Duodenal mucosa (tissue), 2 donors: ENCODE measurements around the gene DMBT1.

ENCODE experiments used
- H3K27ac ChIP-seq: one replicate; pipeline ENCODE4 v1.7.0; 2013; ENCODE audit warnings: low read depth, low read length
- H3K27me3 ChIP-seq, 2 donors: one replicate each; pipeline ENCODE4 v1.7.0; 2013; ENCODE audit warnings: low read length in 2 of 2, control low read depth in 1 of 2; ENCODE audit not compliant: insufficient read depth in 2 of 2, control insufficient read depth in 1 of 2
- H3K36me3 ChIP-seq, 2 donors: one replicate each; pipeline ENCODE4 v1.7.0; 2013; ENCODE audit warnings: low read length in 2 of 2, control low read depth in 1 of 2; ENCODE audit not compliant: insufficient read depth in 2 of 2, control insufficient read depth in 1 of 2
- H3K4me1 ChIP-seq, 2 donors: one replicate each; pipeline ENCODE4 v1.7.0; 2013; ENCODE audit warnings: low read length in 2 of 2, control low read depth in 1 of 2; ENCODE audit not compliant: insufficient read depth in 2 of 2, control insufficient read depth in 1 of 2
- H3K4me3 ChIP-seq, 2 donors: one replicate each; pipeline ENCODE4 v1.7.0; 2013; ENCODE audit warnings: low read length in 2 of 2, low read depth in 1 of 2
- H3K9ac ChIP-seq, 2 donors: one replicate each; pipeline ENCODE4 v1.7.0; 2013; ENCODE audit warnings: low read length in 2 of 2, low read depth in 1 of 2
- H3K9me3 ChIP-seq, 2 donors: one replicate each; pipeline ENCODE4 v1.7.0; 2013; ENCODE audit warnings: low read length in 2 of 2, control low read depth in 1 of 2; ENCODE audit not compliant: control insufficient read depth in 1 of 2

DMBT1 gene

DNA sequence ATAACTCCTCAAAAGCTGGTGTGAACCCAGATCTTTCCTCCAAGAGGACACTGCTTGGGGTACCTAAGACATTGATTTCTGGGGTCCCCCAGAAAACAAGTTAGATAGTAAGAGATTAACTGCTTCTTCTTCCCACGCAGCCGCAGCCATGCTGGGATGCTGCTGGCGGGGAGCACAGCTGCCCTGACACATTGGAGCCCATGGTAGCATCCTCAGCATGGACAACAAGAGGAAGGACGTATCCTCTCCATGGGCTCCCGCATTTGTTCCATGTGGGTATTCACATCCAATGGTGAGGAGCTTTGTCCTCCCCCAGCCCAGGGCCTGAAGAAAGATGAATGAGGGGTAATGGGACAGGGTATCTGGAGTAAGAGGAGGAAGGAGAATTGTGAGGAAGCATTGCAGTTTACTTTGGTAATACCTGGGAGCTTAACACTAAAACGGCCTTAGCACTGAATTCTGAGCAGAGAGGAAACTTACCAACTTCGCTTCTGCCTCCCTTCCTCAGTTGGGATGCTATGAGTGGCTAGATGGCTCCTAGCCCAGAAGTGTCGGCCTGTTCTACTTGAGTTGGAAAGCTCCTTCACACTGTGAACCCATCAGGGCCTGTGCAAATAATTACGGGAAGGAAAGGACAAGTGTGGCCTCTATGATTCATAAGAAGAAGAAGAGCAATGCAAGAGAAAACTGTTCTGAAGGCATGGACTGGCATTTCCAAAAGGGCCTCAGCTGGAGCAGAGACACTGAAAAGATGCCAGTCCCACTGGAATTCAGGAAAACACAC, 95.2 kb downstream of the DMBT1 start:
- no peak overlapping the region for H3K4me3 ChIP-seq

GRCh38 chr10:122656308-122656705, 95.8 kb downstream of the DMBT1 start:
- H3K9ac ChIP-seq = no peak overlapping the region
- peaks cover 0 to 4% of the 10 kb centered on the region in 2 donors for H3K27me3 ChIP-seq
- no peaks in the 10 kb centered on the region for H3K36me3 ChIP-seq
- no peak overlapping the region for H3K4me3 ChIP-seq
- H3K4me1 ChIP-seq = no peaks in the 10 kb centered on the region
- H3K27ac ChIP-seq = no peak overlapping the region
- no peaks in the 10 kb centered on the region for H3K9me3 ChIP-seq

More for the DNA sequence above, 95.2 kb downstream of the DMBT1 start:
- H3K27ac ChIP-seq = no peak overlapping the region
- H3K27me3 ChIP-seq = peaks cover 0 to 4% of the 10 kb centered on the region in 2 donors
- no peaks in the 10 kb centered on the region for H3K36me3 ChIP-seq
- H3K9ac ChIP-seq = no peak overlapping the region
- H3K9me3 ChIP-seq = no peaks in the 10 kb centered on the region
- no peaks in the 10 kb centered on the region for H3K4me1 ChIP-seq

GRCh38 chr10:122656741-122657140, 96.2 kb downstream of the DMBT1 start:
- Histone ChIP-seq H3K27ac (no peak overlapping the region), H3K27me3 (peaks cover 0 to 4% of the 10 kb centered on the region in 2 donors), H3K9me3 (no peaks in the 10 kb centered on the region), H3K9ac (no peak overlapping the region), H3K4me3 (no peak overlapping the region), H3K36me3 (no peaks in the 10 kb centered on the region), H3K4me1 (no peaks in the 10 kb centered on the region)

- no peaks in the 10 kb centered on the region for H3K9me3 ChIP-seq
- H3K4me3 ChIP-seq = no peak overlapping the region
- H3K27ac ChIP-seq = no peak overlapping the region
- no peaks in the 10 kb centered on the region for H3K36me3 ChIP-seq
- peaks cover 0 to 4% of the 10 kb centered on the region in 2 donors for H3K27me3 ChIP-seq
- H3K9ac ChIP-seq = no peak overlapping the region
- H3K4me1 ChIP-seq = no peaks in the 10 kb centered on the region
Observed at GRCh38 chr10:122657255-122657654, 96.7 kb downstream of the DMBT1 start.

GRCh38 chr10:122657729-122658128, 97.2 kb downstream of the DMBT1 start:
- H3K9ac ChIP-seq = no peak overlapping the region
- H3K27ac ChIP-seq = no peak overlapping the region
- H3K4me3 ChIP-seq = no peak overlapping the region
- no peaks in the 10 kb centered on the region for H3K4me1 ChIP-seq
- no peaks in the 10 kb centered on the region for H3K9me3 ChIP-seq
- H3K36me3 ChIP-seq = no peaks in the 10 kb centered on the region
- peaks cover 0 to 2% of the 10 kb centered on the region in 2 donors for H3K27me3 ChIP-seq

DNA sequence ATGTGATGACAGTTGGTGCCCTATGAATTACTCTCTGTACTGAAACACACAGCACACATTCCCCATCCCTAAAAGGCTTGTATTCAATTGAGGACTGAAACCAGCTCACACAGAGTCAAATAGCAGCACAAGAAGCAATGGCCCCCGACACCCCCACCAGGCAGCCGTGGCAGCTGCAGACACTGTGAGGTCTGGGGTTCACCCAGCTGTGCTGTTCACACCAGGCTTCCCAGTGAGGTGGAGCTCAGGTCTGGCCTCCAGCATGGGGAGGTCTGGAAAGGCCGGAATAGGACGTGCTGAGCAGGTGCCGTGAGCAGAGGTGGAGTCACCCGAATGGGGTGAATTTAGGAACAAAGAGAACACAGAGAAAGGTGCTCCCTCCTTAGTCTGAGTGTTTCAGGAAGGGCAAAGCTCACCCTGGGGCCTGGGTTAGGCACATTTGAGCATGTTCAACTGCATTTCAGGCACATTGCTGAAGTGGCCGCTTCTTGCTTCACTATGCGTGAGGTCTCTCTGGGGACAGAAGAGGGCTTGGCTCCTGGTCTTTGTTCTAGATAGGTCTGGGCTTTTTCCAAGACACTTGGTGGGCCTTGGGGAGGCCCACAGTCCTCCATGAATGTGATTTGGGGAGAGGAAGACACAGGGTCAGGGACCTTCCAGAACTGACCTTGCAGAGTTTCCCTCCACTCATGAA, 97.9 kb downstream of the DMBT1 start:
- Histone ChIP-seq H3K9ac (no peak overlapping the region), H3K36me3 (no peaks in the 10 kb centered on the region), H3K9me3 (no peaks in the 10 kb centered on the region), H3K27me3 (no peaks in the 10 kb centered on the region), H3K4me1 (no peaks in the 10 kb centered on the region), H3K4me3 (no peak overlapping the region), H3K27ac (no peak overlapping the region)

GRCh38 chr10:122659126-122659525, 98.6 kb downstream of the DMBT1 start:
- no peaks in the 10 kb centered on the region for H3K4me1 ChIP-seq
- no peaks in the 10 kb centered on the region for H3K9me3 ChIP-seq
- H3K4me3 ChIP-seq = no peak overlapping the region
- no peak overlapping the region for H3K9ac ChIP-seq
- no peaks in the 10 kb centered on the region for H3K27me3 ChIP-seq
- H3K27ac ChIP-seq = no peak overlapping the region
- H3K36me3 ChIP-seq = no peaks in the 10 kb centered on the region

DNA sequence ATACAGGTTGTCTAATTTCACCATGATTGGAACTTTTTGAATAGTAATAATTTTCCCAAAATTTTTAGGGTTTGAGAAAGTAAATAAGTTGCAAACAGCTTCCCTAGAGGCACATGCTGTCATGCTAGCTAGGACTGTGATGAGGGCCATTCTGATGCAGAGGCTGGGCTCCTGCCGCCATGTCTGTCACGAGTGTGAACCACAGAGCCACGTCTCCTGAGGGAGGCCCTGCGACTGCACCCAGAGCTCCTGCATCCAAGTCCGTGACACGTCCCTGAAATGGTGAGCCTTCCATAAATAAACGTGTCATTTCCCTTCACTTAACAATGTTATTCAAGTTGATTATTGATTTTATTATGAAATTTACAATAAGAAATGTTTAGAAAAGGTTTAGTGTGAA, 99.1 kb downstream of the DMBT1 start:
- Histone ChIP-seq H3K36me3 (no peaks in the 10 kb centered on the region), H3K27ac (no peak overlapping the region), H3K9me3 (no peaks in the 10 kb centered on the region), H3K27me3 (no peaks in the 10 kb centered on the region), H3K4me1 (no peaks in the 10 kb centered on the region), H3K9ac (no peak overlapping the region), H3K4me3 (no peak overlapping the region)

GRCh38 chr10:122660696-122661095, 100.1 kb downstream of the DMBT1 start:
- Histone ChIP-seq H3K27ac (no peak overlapping the region), H3K36me3 (no peaks in the 10 kb centered on the region), H3K4me1 (no peaks in the 10 kb centered on the region), H3K27me3 (no peaks in the 10 kb centered on the region), H3K9me3 (no peaks in the 10 kb centered on the region), H3K4me3 (no peak overlapping the region), H3K9ac (no peak overlapping the region)

GRCh38 chr10:122662231-122662630, 101.7 kb downstream of the DMBT1 start:
- Histone ChIP-seq H3K27ac (no peak overlapping the region), H3K27me3 (no peaks in the 10 kb centered on the region), H3K9me3 (no peaks in the 10 kb centered on the region), H3K4me3 (no peak overlapping the region), H3K9ac (no peak overlapping the region), H3K4me1 (no peaks in the 10 kb centered on the region), H3K36me3 (no peaks in the 10 kb centered on the region)
